IPS-18a (cell line): ENCODE data around the gene FOXP1.

Source experiments
- H3K27ac ChIP-seq: one replicate; pipeline ENCODE4 v1.5.1; 2013; ENCODE audit warnings: low read length
- H3K27me3 ChIP-seq: one replicate; pipeline ENCODE4 v1.6.1; 2013; ENCODE audit warnings: mild to moderate bottlenecking, low read length; ENCODE audit not compliant: control insufficient read depth, insufficient read depth
- H3K36me3 ChIP-seq: one replicate; pipeline ENCODE4 v1.6.1; 2013; ENCODE audit warnings: low read depth, low read length; ENCODE audit not compliant: control insufficient read depth
- H3K4me1 ChIP-seq: one replicate; pipeline ENCODE4 v1.6.1; 2013; ENCODE audit warnings: low read depth, low read length; ENCODE audit not compliant: control insufficient read depth
- H3K4me3 ChIP-seq: one replicate; pipeline ENCODE4 v1.5.1; 2013; ENCODE audit warnings: low read length
- H3K9ac ChIP-seq: one replicate; pipeline ENCODE4 v1.6.1; 2013; ENCODE audit warnings: mild to moderate bottlenecking, low read length, moderate library complexity
- H3K9me3 ChIP-seq: one replicate; pipeline ENCODE4 v1.6.1; 2013; ENCODE audit warnings: low read depth, low read length; ENCODE audit not compliant: control insufficient read depth

FOXP1 gene

GRCh38 chr3:71488391-71488809, 95.1 kb downstream of the FOXP1 start:
- H3K27me3 ChIP-seq: no peaks in the 10 kb centered on the region
- no peaks in the 10 kb centered on the region for H3K36me3 ChIP-seq
- no peak overlapping the region for H3K4me3 ChIP-seq
- H3K9me3 ChIP-seq: no peaks in the 10 kb centered on the region
- no peaks in the 10 kb centered on the region for H3K4me1 ChIP-seq
- H3K27ac ChIP-seq: no peak overlapping the region
- H3K9ac ChIP-seq: no peak overlapping the region

- Histone ChIP-seq H3K27ac (no peak overlapping the region), H3K36me3 (no peaks in the 10 kb centered on the region), H3K4me1 (no peaks in the 10 kb centered on the region), H3K9me3 (no peaks in the 10 kb centered on the region), H3K9ac (no peak overlapping the region), H3K4me3 (no peak overlapping the region), H3K27me3 (no peaks in the 10 kb centered on the region)
Measured at GRCh38 chr3:71487418-71487817, 96.1 kb downstream of the FOXP1 start.

GRCh38 chr3:71486831-71487230, 96.7 kb downstream of the FOXP1 start:
- Histone ChIP-seq H3K36me3 (no peaks in the 10 kb centered on the region), H3K9me3 (no peaks in the 10 kb centered on the region), H3K9ac (no peak overlapping the region), H3K4me1 (no peaks in the 10 kb centered on the region), H3K4me3 (no peak overlapping the region), H3K27me3 (no peaks in the 10 kb centered on the region), H3K27ac (no peak overlapping the region)

GRCh38 chr3:71485896-71486295, 97.6 kb downstream of the FOXP1 start:
- H3K27me3 ChIP-seq: no peaks in the 10 kb centered on the region
- no peak overlapping the region for H3K4me3 ChIP-seq
- no peaks in the 10 kb centered on the region for H3K9me3 ChIP-seq
- H3K36me3 ChIP-seq: no peaks in the 10 kb centered on the region
- H3K27ac ChIP-seq: no peak overlapping the region
- no peaks in the 10 kb centered on the region for H3K4me1 ChIP-seq
- no peak overlapping the region for H3K9ac ChIP-seq

GRCh38 chr3:71484452-71484851, 99.1 kb downstream of the FOXP1 start:
- Histone ChIP-seq H3K36me3 (no peaks in the 10 kb centered on the region), H3K4me3 (no peak overlapping the region), H3K9me3 (no peaks in the 10 kb centered on the region), H3K27ac (no peak overlapping the region), H3K9ac (no peak overlapping the region), H3K4me1 (no peaks in the 10 kb centered on the region), H3K27me3 (no peaks in the 10 kb centered on the region)

GRCh38 chr3:71484047-71484446, 99.5 kb downstream of the FOXP1 start:
- Histone ChIP-seq H3K9me3 (no peaks in the 10 kb centered on the region), H3K27ac (no peak overlapping the region), H3K4me3 (no peak overlapping the region), H3K4me1 (no peaks in the 10 kb centered on the region), H3K36me3 (no peaks in the 10 kb centered on the region), H3K27me3 (no peaks in the 10 kb centered on the region), H3K9ac (no peak overlapping the region)

- Histone ChIP-seq H3K4me1 (no peaks in the 10 kb centered on the region), H3K36me3 (no peaks in the 10 kb centered on the region), H3K9ac (no peak overlapping the region), H3K27me3 (no peaks in the 10 kb centered on the region), H3K27ac (no peak overlapping the region), H3K4me3 (no peak overlapping the region), H3K9me3 (no peaks in the 10 kb centered on the region)
Measured at GRCh38 chr3:71482771-71483170, 100.8 kb downstream of the FOXP1 start.

GRCh38 chr3:71478568-71478967, 105.0 kb downstream of the FOXP1 start:
- no peak overlapping the region for H3K27ac ChIP-seq
- H3K27me3 ChIP-seq: no peaks in the 10 kb centered on the region
- no peaks in the 10 kb centered on the region for H3K4me1 ChIP-seq
- no peaks in the 10 kb centered on the region for H3K36me3 ChIP-seq
- H3K4me3 ChIP-seq: no peak overlapping the region
- H3K9me3 ChIP-seq: peaks cover 6% of the 10 kb centered on the region
- no peak overlapping the region for H3K9ac ChIP-seq

GRCh38 chr3:71476950-71477349, 106.6 kb downstream of the FOXP1 start:
- Histone ChIP-seq H3K4me3 (no peak overlapping the region), H3K9me3 (peaks cover 6% of the 10 kb centered on the region), H3K4me1 (no peaks in the 10 kb centered on the region), H3K27ac (no peak overlapping the region), H3K27me3 (no peaks in the 10 kb centered on the region), H3K36me3 (no peaks in the 10 kb centered on the region), H3K9ac (no peak overlapping the region)

- Histone ChIP-seq H3K9me3 (peaks cover 4% of the 10 kb centered on the region), H3K4me1 (peaks cover 23% of the 10 kb centered on the region), H3K27ac (peak overlapping the region; percentile 69), H3K36me3 (no peaks in the 10 kb centered on the region), H3K9ac (peak overlapping the region; percentile 40), H3K27me3 (no peaks in the 10 kb centered on the region), H3K4me3 (no peak overlapping the region)
Measured at GRCh38 chr3:71469138-71469435, 114.4 kb downstream of the FOXP1 start.

GRCh38 chr3:71468311-71469137, 115.0 kb downstream of the FOXP1 start:
- Histone ChIP-seq H3K9ac (peak overlapping the region; percentile 40), H3K4me1 (peaks cover 23% of the 10 kb centered on the region), H3K27me3 (no peaks in the 10 kb centered on the region), H3K27ac (peak overlapping the region; percentile 51), H3K36me3 (no peaks in the 10 kb centered on the region), H3K4me3 (peak overlapping the region; percentile 18), H3K9me3 (no peaks in the 10 kb centered on the region)

- H3K4me3 ChIP-seq: no peak overlapping the region
Measured at GRCh38 chr3:71466483-71466882, 117.0 kb downstream of the FOXP1 start.

More at GRCh38 chr3:71466483-71466882, 117.0 kb downstream of the FOXP1 start:
- H3K27ac ChIP-seq: peak overlapping the region; percentile 18
- H3K9ac ChIP-seq: no peak overlapping the region
- H3K36me3 ChIP-seq: no peaks in the 10 kb centered on the region
- H3K4me1 ChIP-seq: peaks cover 23% of the 10 kb centered on the region
- no peaks in the 10 kb centered on the region for H3K27me3 ChIP-seq
- H3K9me3 ChIP-seq: no peaks in the 10 kb centered on the region
